Skeletal muscle tissue (tissue), 4 donors: ENCODE results near the gene BTBD8. TPM values are rescaled to one million over a fixed set of nuclear protein-coding genes. Genes with fewer than 3 reads are reported as not detected.

ENCODE experiments used
- H3K27ac ChIP-seq: one replicate; pipeline ENCODE4 v1.7.0; 2013; ENCODE audit warnings: mild to moderate bottlenecking, low read depth, low read length, inconsistent platforms
- H3K27me3 ChIP-seq, 3 donors: one replicate each; pipeline ENCODE4 v1.7.0; 2013; ENCODE audit warnings: low read length in 3 of 3; ENCODE audit not compliant: control insufficient read depth in 3 of 3, insufficient read depth in 3 of 3
- H3K36me3 ChIP-seq, 3 donors: one replicate each; pipeline ENCODE4 v1.7.0; 2013; ENCODE audit warnings: low read length in 3 of 3; ENCODE audit not compliant: control insufficient read depth in 3 of 3, insufficient read depth in 3 of 3
- H3K4me1 ChIP-seq, 3 donors: one replicate each; pipeline ENCODE4 v1.7.0; 2013; ENCODE audit warnings: low read length in 3 of 3, mild to moderate bottlenecking in 3 of 3; ENCODE audit not compliant: control insufficient read depth in 3 of 3, insufficient read depth in 3 of 3
- H3K4me3 ChIP-seq, 3 donors: one replicate each; pipeline ENCODE4 v1.7.0; 2013; ENCODE audit warnings: low read length in 3 of 3
- H3K9ac ChIP-seq, 3 donors: one replicate each; pipeline ENCODE4 v1.7.0; 2013; ENCODE audit warnings: low read length in 3 of 3, mild to moderate bottlenecking in 3 of 3, moderate library complexity in 2 of 3, low read depth in 1 of 3
- H3K9me3 ChIP-seq, 3 donors: one replicate each; pipeline ENCODE4 v1.7.0; 2013; ENCODE audit warnings: low read length in 3 of 3; ENCODE audit not compliant: control insufficient read depth in 3 of 3
- total RNA-seq: library from RNA; depleted of rRNA; stranded (reverse); fragments of >200 nt; gene quantifications from one replicate; pipeline ENCODE4 v1.2.3, GENCODE V29; 2014
- donor health status: Osteomylitis.

The BTBD8 gene
- total RNA-seq, 1 donor from 2014 or later, result 1.6 TPM

DNA sequence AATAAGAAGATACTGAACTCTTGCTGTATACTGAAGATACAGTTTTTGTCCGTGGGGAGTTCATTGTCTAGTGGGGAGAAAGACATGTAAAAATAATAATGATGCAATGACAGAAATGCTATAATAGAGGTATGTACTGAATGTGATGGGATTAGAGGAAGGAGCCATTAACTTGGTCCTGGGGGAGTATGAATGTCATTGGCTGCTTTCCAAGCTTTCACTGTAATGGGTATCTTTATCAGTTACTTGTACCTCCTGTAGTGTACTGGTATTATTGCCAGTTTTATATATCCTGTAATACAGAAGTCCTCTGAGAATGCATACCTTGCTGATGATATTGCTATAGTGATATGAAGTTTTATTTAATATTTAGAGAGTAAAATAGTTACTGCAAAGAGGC lies 7.4 kb downstream of the BTBD8 start:
- Histone ChIP-seq H3K27me3 (no peaks in the 10 kb centered on the region), H3K4me3 (no peak overlapping the region), H3K9ac (no peak overlapping the region), H3K4me1 (no peaks in the 10 kb centered on the region), H3K27ac (no peak overlapping the region), H3K36me3 (peaks cover 0 to 2% (median 0%) of the 10 kb centered on the region in 3 donors), H3K9me3 (peaks cover 0 to 6% (median 4%) of the 10 kb centered on the region in 3 donors)

DNA sequence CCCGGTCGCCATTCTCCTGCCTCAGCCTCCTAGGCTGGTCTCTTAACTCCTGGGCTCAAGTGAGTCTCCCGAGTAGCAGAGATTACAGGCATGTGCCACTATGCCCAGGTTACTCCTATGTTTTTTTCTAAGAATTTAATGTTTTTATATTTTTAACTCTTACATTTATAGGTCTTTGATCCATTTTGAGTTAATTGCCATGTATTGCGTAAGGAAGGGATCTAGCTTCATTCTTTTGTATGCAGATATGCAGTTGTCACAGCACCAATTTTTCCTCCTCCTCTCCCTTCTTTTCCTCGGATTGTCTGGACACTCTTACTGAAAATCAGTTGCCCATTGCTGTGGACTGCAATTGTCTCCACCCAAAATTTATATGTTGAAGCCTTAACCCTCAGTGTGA lies 11.5 kb downstream of the BTBD8 start:
- H3K9ac ChIP-seq, result no peak overlapping the region
- H3K27ac ChIP-seq, result no peak overlapping the region

DNA sequence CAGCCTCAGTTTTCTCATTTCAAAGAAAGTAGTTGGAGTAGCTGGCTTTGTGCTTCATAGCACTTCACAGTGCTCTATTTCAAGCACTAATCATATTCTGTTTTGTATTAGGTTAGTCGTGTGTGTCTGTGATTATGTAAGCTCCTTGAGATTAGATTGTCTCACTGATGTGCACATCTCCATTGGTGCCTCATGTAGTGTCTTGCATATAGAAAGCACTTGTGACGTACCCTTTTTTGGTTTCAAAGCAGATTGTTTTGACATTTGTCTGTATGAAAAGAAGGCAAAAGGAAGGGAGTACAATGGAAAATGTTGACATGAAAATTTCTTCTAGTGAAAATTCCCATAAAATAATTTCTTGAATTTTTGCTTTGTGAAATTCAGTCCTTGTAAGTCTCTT lies 13.9 kb downstream of the BTBD8 start:
- no peak overlapping the region for H3K27ac ChIP-seq
- H3K4me3 ChIP-seq, result no peak overlapping the region
- no peak overlapping the region for H3K9ac ChIP-seq
- H3K27me3 ChIP-seq, result no peaks in the 10 kb centered on the region
- no peaks in the 10 kb centered on the region for H3K4me1 ChIP-seq
- H3K36me3 ChIP-seq, result peaks cover 0 to 2% (median 0%) of the 10 kb centered on the region in 3 donors
- H3K9me3 ChIP-seq, result no peaks in the 10 kb centered on the region

More for the DNA sequence above, 11.5 kb downstream of the BTBD8 start:
- H3K4me1 ChIP-seq, result no peaks in the 10 kb centered on the region
- H3K4me3 ChIP-seq, result no peak overlapping the region
- peaks cover 0 to 3% (median 0%) of the 10 kb centered on the region in 3 donors for H3K9me3 ChIP-seq
- peaks cover 0 to 2% (median 0%) of the 10 kb centered on the region in 3 donors for H3K36me3 ChIP-seq
- no peaks in the 10 kb centered on the region for H3K27me3 ChIP-seq

DNA sequence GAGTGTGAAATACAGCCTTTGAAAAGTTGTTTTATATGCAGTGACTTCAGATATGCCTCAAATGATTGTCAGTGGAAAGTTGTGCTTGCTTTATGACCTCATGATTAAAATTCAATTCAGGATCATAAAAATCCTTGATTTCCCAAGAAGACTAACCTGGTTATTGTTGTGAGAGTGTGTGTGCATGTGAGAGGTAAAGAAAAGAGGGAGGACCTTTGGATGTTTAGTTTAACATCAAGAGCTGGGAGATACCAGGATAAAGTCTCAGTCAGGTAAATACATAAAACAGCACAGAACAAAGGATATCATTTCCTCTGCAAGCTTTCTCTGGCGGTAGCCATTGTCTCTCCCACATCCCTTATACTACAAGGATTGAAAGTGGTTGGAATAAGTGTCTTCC lies 14.4 kb downstream of the BTBD8 start:
- Histone ChIP-seq H3K27ac (no peak overlapping the region), H3K9me3 (no peaks in the 10 kb centered on the region), H3K27me3 (no peaks in the 10 kb centered on the region), H3K4me3 (no peak overlapping the region), H3K4me1 (no peaks in the 10 kb centered on the region), H3K36me3 (peaks cover 0 to 2% (median 0%) of the 10 kb centered on the region in 3 donors), H3K9ac (no peak overlapping the region)

DNA sequence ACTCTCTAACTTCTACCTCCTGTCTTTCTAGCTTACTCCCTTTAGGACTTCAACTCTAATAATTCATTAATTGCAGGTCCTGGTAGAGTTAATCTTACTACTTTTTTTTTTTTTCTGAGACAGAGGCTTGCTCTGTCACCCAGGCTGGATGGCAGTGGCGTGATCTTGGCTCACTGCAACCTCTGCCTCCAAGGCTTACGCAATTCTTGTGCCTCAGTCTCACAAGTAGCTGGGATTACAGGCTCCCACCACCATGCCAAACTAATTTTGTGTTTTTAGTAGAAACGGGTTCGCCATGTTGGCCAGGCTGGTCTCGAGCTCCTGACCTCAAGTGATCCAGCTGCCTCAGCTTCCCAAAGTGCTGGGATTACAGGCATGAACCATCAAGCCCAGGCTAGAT lies 15.7 kb downstream of the BTBD8 start:
- H3K27me3 ChIP-seq, result no peaks in the 10 kb centered on the region
- H3K27ac ChIP-seq, result no peak overlapping the region

DNA sequence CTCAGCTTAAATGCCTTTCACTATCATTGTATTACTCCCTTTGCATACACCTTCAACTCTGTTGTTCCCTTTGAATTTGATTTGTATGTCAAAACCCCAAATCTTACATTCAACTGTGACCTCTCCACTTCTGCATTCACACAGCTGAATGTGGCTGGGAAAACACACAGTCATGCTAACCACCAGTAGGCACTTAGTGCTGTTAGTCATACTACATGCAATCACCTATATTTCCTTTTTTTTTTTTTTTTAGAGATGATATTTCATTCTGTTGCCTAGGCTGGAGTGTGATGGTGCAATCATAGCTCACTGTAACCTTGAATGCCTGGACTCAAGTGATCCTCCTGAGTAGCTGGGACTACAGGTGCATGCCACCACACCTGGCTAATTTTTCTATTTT lies 16.2 kb downstream of the BTBD8 start:
- Histone ChIP-seq H3K27me3 (no peaks in the 10 kb centered on the region), H3K27ac (no peak overlapping the region), H3K9me3 (no peaks in the 10 kb centered on the region), H3K9ac (no peak overlapping the region), H3K4me3 (no peak overlapping the region), H3K36me3 (peaks cover 0 to 2% (median 0%) of the 10 kb centered on the region in 3 donors), H3K4me1 (no peaks in the 10 kb centered on the region)

More for the DNA sequence above, 15.7 kb downstream of the BTBD8 start:
- Histone ChIP-seq H3K9me3 (no peaks in the 10 kb centered on the region), H3K4me3 (no peak overlapping the region), H3K9ac (no peak overlapping the region), H3K4me1 (no peaks in the 10 kb centered on the region), H3K36me3 (peaks cover 0 to 2% (median 0%) of the 10 kb centered on the region in 3 donors)

DNA sequence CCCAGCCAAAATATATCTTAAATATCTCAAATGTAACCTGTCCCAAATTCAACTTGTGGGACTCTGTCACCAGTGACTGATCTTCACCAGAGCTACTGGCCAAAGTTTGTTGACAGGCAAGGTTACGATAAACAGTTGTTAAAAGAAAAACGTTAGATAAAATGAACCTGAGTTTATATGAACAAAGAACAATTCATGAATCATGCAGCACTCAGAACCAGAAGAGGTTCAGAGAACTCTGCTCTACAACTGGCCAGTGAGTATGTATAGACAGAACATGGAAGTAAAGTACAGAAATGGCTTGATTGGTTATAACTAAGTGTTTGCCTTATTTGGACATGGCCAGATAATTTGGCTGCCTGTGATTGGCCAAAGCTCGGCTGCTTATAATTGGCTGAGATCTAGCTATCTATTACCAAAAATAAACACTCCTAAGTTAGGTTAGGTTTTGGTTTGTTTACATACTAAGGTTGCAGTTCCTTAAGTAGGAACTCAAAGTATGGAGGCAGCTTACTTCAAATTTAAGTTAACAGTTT lies 25.5 kb downstream of the BTBD8 start:
- Histone ChIP-seq H3K27me3 (no peaks in the 10 kb centered on the region), H3K9me3 (no peaks in the 10 kb centered on the region), H3K27ac (no peak overlapping the region), H3K36me3 (peaks cover 6 to 9% (median 8%) of the 10 kb centered on the region in 3 donors), H3K4me3 (no peak overlapping the region), H3K4me1 (no peaks in the 10 kb centered on the region), H3K9ac (no peak overlapping the region)

DNA sequence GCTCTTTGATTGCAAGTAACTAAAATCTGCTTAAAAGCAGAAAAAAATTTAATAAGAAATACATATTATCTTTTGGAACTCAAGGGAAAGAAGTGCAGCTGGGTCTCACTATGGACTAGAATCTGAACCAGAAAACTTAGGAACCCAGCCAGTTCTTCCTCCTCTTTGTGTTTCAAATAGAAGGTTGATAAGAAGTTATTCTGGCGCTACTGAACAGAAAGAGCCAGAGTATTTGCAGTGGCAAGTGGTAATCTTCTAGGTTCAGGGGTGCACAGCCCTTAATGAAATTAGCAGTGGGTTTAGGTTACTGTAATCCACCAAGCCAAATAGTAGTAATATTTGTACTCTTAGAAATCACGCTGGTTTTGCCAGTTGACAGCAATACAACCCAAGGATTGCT lies 28.5 kb downstream of the BTBD8 start:
- H3K9me3 ChIP-seq, result no peaks in the 10 kb centered on the region
- H3K4me3 ChIP-seq, result no peak overlapping the region
- H3K27me3 ChIP-seq, result no peaks in the 10 kb centered on the region
- no peak overlapping the region for H3K9ac ChIP-seq
- peaks cover 0 to 6% (median 3%) of the 10 kb centered on the region in 3 donors for H3K36me3 ChIP-seq
- H3K27ac ChIP-seq, result no peak overlapping the region
- H3K4me1 ChIP-seq, result no peaks in the 10 kb centered on the region

DNA sequence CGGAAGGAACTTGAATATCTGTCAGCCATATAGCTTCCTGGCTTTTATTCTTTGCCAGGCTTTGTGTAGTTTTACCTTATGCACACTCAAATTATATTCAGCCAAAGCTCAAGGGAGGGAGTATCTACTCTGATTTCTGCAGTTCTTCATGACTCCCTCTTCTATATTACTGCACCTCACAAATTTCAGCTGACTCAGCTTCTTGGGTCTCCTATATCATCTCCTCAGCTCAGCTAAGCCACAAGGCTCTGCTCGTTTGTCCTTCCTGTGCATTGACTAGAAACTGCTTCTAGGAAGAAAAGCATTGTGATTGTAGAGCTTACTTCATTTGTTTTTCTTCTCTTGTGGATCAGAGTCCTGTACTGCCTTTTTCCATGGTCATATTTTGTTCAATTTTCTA lies 37.4 kb downstream of the BTBD8 start:
- Histone ChIP-seq H3K9me3 (no peaks in the 10 kb centered on the region), H3K9ac (no peak overlapping the region), H3K27ac (no peak overlapping the region), H3K27me3 (no peaks in the 10 kb centered on the region), H3K4me3 (no peak overlapping the region), H3K4me1 (no peaks in the 10 kb centered on the region), H3K36me3 (peaks cover 0 to 4% (median 0%) of the 10 kb centered on the region in 3 donors)

DNA sequence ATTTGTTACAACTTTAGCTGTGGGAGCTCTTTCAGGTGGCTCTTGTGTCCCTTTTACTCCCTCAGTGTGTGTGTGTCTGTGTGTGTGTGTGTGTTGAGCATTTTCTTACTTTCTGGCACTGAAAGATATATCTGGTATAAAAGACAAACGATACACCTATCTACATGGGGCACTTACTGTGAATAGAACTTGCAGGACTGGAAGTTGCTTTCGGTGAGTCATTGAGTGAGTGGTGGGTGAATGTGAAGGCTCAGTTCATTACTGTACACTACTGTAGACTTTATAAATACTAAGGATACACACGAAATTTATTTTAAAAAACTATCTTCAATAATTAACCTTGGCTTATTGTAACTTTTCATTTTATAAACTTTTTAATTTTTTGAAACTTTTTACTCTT lies 38.7 kb downstream of the BTBD8 start:
- no peaks in the 10 kb centered on the region for H3K4me1 ChIP-seq
- H3K27ac ChIP-seq, result no peak overlapping the region
- H3K9me3 ChIP-seq, result no peaks in the 10 kb centered on the region
- no peak overlapping the region for H3K4me3 ChIP-seq
- H3K27me3 ChIP-seq, result no peaks in the 10 kb centered on the region
- H3K36me3 ChIP-seq, result peaks cover 0 to 2% (median 0%) of the 10 kb centered on the region in 3 donors
- H3K9ac ChIP-seq, result no peak overlapping the region
